ENCODE data around the gene GLOD4. TPM values are rescaled to one million over a fixed set of nuclear protein-coding genes. Genes with fewer than 3 reads are reported as not detected.

Gene GLOD4
- total RNA-seq, 2 experiments from 2014 or later = 48.4 to 79.7 TPM

- DNase-seq (ENCODE audit: low spot score) = no peak
- Histone ChIP-seq H3K9me3 (ENCODE audit: low read length) (no peaks in the 10 kb centered on the region), H3K4me2 (ENCODE audit: low read length) (no peak overlapping the region), H3K4me1 (ENCODE audit: insufficient read depth, low read length, poor library complexity, severe bottlenecking) (no peaks in the 10 kb centered on the region), H3K27ac (ENCODE audit: low read depth, low read length, poor library complexity, severe bottlenecking) (no peak overlapping the region), H3K4me3 (ENCODE audit: low read depth, low read length, poor library complexity, severe bottlenecking) (no peak overlapping the region), H2AFZ (ENCODE audit: low read length) (no peak overlapping the region), H3K79me2 (ENCODE audit: insufficient read depth, low read depth, low read length) (no peaks in the 10 kb centered on the region), H3K9me2 (ENCODE audit: insufficient read depth, low read length) (no peaks in the 10 kb centered on the region), H3K36me3 (ENCODE audit: insufficient read depth, low read length) (no peaks in the 10 kb centered on the region), H4K20me1 (ENCODE audit: insufficient read depth, low read length) (no peaks in the 10 kb centered on the region)
- POLR2A ChIA-PET = no interaction called here
- intact Hi-C loops (cut with micrococcal nuclease; ENCODE audit: unreplicated experiment) = no loop called here
- TF ChIP-seq CTCF (conservative IDR thresholded peaks at IDR 0.05; ENCODE audit: low read length) (no peak), EZH2phosphoT487 (IDR thresholded peaks at IDR 0.05; ENCODE audit: borderline replicate concordance, low read depth, low read length) (no peak)
- CTCF ChIA-PET (ENCODE audit: unreplicated experiment) = no interaction called here
- no TSS peak for BruUV-seq (replicated peaks)
These were observed 44.7 kb upstream of the GLOD4 start for GRCh38 chr17:826778-827177.

- TF ChIP-seq EZH2phosphoT487 (IDR thresholded peaks at IDR 0.05; ENCODE audit: borderline replicate concordance, low read depth, low read length) = no peak
- no peak for TF ChIP-seq CTCF (conservative IDR thresholded peaks at IDR 0.05; ENCODE audit: low read length)
- no peaks in the 10 kb centered on the region for H3K36me3 ChIP-seq (ENCODE audit: insufficient read depth, low read length)
- no peaks in the 10 kb centered on the region for H3K9me2 ChIP-seq (ENCODE audit: insufficient read depth, low read length)
- DNase-seq (ENCODE audit: low spot score) = no peak
- BruUV-seq (replicated peaks) = no TSS peak
- H3K4me1 ChIP-seq (ENCODE audit: insufficient read depth, low read length, poor library complexity, severe bottlenecking) = no peaks in the 10 kb centered on the region
- H3K4me3 ChIP-seq (ENCODE audit: low read depth, low read length, poor library complexity, severe bottlenecking) = no peak overlapping the region
- no peaks in the 10 kb centered on the region for H3K9me3 ChIP-seq (ENCODE audit: low read length)
- no peak overlapping the region for H3K27ac ChIP-seq (ENCODE audit: low read depth, low read length, poor library complexity, severe bottlenecking)
- H4K20me1 ChIP-seq (ENCODE audit: insufficient read depth, low read length) = no peaks in the 10 kb centered on the region
- H3K4me2 ChIP-seq (ENCODE audit: low read length) = no peak overlapping the region
- no peak overlapping the region for H2AFZ ChIP-seq (ENCODE audit: low read length)
- ChIA-PET CTCF (ENCODE audit: unreplicated experiment) (interaction anchor here (0.6 kb wide), 2 partner anchors 132 to 276 kb away, joined by 3 to 6 read pairs; no protein-coding TSS in a partner anchor), POLR2A (interaction anchor here (0.7 kb wide), 1 partner anchor 673 kb away, joined by 3 read pairs; no protein-coding TSS in a partner anchor)
- intact Hi-C loops (cut with micrococcal nuclease; ENCODE audit: unreplicated experiment) = no loop called here
- H3K79me2 ChIP-seq (ENCODE audit: insufficient read depth, low read depth, low read length) = no peaks in the 10 kb centered on the region
These were observed 43.1 kb upstream of the GLOD4 start for GRCh38 chr17:825216-825615.

GRCh38 chr17:824378-824777 lies 42.3 kb upstream of the GLOD4 start:
- Histone ChIP-seq H3K4me2 (ENCODE audit: low read length) (no peak overlapping the region), H3K4me3 (ENCODE audit: low read depth, low read length, poor library complexity, severe bottlenecking) (no peak overlapping the region), H3K4me1 (ENCODE audit: insufficient read depth, low read length, poor library complexity, severe bottlenecking) (no peaks in the 10 kb centered on the region), H3K9me2 (ENCODE audit: insufficient read depth, low read length) (no peaks in the 10 kb centered on the region), H3K79me2 (ENCODE audit: insufficient read depth, low read depth, low read length) (no peaks in the 10 kb centered on the region), H4K20me1 (ENCODE audit: insufficient read depth, low read length) (no peaks in the 10 kb centered on the region), H3K36me3 (ENCODE audit: insufficient read depth, low read length) (no peaks in the 10 kb centered on the region), H3K9me3 (ENCODE audit: low read length) (no peaks in the 10 kb centered on the region), H3K27ac (ENCODE audit: low read depth, low read length, poor library complexity, severe bottlenecking) (no peak overlapping the region), H2AFZ (ENCODE audit: low read length) (no peak overlapping the region)
- no TSS peak for BruUV-seq (replicated peaks)
- ChIA-PET CTCF (ENCODE audit: unreplicated experiment) (interaction anchor here (0.6 kb wide), 1 partner anchor 10 kb away, joined by 4 read pairs; no protein-coding TSS in a partner anchor), POLR2A (interaction anchor here (0.7 kb wide), 1 partner anchor 672 kb away, joined by 3 read pairs; no protein-coding TSS in a partner anchor)
- no peak for TF ChIP-seq CTCF (conservative IDR thresholded peaks at IDR 0.05; ENCODE audit: low read length)
- TF ChIP-seq EZH2phosphoT487 (IDR thresholded peaks at IDR 0.05; ENCODE audit: borderline replicate concordance, low read depth, low read length) = no peak
- intact Hi-C loops (cut with micrococcal nuclease; ENCODE audit: unreplicated experiment) = no loop called here
- DNase-seq (ENCODE audit: low spot score) = no peak
